HK-2 (cell line): ENCODE data around the gene FHAD1.
A peak's percentile ranks its signal among the peaks of the same experiment; 100 is the strongest.

Experiments
- DNase-seq: peaks from one replicate; pipeline ENCODE4 v3.0.0-alpha.2; 2018; ENCODE audit not compliant: unreplicated experiment

The FHAD1 gene

DNA sequence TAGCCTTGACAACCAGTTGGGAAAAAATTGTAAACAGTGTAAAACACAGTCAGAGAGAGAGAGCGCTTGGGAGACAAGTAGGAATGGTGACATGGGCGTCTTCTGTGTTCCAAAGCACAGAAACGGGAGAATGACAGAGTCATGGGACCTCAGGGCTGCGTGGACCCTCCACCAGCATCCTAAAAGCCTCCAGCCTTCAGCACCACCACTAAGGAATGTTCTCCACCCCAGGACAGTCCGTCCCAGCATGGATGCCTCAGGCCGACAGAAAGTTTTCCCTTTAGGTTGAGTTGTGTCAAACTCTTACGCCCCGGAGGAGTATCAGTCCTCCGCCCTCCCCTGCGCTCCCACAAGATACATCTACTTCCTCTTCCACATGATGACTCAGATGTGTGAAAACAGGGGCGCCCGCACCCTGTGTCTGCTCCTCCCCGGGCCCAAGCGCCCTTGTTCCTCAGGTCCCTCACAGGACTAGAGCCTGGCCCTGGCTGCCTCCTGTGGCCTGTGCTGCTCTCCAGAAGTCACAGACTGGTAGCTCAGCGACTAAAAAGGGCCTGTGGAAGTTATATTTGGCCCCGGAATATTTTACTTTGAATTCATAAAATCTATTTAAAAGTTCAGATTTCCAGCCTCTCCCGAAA lies 98.8 kb downstream of the FHAD1 start:
- no peak for DNase-seq

DNA sequence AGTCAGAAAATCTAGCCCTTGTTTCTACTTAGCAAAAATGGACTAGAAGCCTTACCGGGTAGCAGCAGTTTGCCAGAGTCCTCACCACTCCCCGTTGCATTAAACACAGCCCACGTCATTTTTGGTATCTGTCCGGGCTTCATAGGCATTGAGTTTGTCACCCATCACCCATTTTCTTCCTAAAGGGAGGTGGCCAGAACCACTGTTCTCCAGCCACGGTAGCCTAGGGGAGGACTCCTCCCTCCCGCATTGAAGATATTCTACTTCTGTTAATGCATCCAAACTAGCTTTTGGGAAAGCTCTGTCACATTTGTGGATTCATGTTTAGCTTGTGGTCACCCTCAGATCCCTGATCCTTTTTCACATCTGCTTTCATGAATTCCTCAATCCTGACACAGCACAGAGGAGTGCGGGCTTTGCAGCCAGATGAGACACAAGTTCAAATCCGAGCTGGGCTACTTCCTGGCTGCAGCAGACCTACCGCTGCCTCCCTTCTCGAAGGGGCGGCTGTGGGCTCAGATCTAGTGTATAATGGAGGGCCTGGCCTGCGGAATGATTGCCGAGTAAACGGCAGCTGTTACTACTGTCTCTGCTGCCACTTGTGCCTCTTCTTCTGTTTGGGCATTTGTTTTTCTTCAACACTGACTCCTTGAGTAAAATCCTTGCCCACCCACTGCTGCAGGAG lies 99.5 kb downstream of the FHAD1 start:
- DNase-seq = no peak

DNA sequence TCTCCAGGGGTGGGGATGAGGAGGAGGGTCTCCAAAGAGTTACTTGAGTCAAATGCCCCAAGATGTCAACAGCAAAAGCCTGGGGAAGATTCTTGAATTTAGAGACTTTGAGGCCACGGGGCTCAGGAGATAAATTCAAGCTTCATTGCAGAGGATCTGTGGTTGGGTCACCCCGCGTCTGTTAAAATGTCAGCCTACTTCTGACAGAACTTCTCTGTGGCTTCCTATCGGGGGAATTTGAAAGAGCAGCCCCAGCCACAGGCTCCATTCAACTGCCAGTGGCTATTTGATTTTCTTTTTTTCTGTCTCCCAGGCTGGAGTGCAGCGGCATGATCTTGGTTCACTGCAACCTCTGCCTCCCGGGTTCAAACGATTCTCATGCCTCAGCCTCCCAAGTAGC lies 100.2 kb downstream of the FHAD1 start:
- no peak for DNase-seq

DNA sequence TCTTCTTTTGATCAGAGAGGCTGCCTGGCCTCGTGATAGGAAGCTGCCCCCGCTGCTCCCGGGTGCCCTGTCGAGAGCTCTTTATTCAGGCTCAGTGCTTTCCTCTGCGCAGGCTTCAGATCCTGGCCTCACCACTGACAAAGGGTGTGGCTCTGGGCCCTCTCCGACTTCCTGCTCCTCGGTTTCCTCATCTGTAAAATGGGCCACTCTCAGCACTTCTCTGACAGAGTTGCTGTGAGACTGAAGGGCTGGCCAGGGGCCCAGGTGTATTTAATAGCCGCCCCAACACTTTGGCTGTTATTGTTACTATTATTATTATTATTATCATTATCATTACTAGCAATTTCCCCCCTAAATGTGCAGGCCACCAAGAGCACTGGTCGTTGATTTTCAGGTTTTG lies 101.6 kb downstream of the FHAD1 start:
- no peak for DNase-seq

DNA sequence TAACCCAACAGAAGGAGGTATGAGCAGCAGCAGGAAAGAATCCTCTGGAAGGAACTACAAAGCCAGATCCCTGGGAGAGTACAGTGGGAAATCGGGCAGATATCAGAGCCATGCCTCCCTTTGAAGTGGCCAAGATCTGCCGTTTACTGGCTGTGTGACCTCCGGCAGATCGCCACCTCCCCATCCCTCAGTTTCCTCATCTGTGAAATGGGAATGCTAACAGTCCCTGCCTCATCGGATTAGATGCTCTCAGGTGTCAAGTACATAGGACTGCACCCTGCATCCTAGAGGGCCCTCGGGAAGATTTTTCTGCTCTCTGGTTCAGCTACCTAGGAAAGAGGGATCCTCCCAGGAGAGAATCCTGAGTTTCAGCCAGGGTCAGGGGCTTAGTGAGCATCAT lies 102.1 kb downstream of the FHAD1 start:
- no peak for DNase-seq

DNA sequence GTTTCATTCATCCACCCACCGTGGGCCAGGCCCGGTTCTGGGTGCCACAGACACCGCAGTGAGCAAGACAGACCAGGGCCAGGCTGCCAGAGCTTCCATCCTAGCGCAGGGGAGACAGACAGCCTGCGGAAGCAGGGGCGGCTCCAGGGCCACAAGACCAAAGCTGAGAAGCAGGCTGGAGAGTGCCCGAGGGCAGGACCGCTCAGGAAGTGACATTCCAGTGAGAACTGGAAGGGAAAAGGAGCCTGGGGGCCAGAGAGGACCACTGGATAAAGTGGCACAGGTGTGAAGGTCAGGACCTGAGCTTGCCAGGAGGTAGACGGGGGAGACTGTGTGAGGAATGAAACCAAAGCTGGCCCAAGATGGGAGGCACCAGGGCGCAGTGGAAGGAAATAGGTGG lies 103.1 kb downstream of the FHAD1 start:
- DNase-seq = no peak

DNA sequence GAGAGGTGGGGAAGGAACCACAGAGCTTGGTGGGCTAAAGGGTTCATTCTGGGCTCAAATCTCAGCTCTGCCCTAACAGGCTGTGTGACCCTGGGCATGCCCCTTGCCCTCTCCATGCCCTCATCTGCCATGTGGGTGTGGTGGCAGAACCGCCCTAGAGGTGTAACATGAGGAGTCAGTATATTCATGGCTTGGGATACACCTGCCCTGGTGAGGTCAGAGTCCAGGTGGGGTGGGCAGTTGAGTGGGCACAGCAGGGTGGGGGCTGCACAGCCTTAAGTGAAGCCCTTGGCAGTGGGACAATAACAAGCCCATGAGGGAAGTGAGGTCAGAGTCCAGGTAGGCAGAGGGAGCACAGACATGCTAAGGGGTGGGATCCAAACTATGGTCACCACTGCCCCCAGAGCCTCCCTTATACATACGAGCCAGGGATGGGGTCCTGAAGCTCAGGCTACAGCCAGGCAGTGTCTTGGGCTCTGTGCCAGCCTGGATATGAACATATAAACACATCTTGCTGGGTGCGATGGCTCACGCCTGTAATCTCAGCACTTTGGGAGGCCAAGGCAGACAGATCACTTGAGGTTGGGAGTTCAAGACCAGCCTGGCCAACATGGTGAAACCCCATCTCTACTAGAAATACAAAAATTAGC lies 103.7 kb downstream of the FHAD1 start:
- DNase-seq = no peak

DNA sequence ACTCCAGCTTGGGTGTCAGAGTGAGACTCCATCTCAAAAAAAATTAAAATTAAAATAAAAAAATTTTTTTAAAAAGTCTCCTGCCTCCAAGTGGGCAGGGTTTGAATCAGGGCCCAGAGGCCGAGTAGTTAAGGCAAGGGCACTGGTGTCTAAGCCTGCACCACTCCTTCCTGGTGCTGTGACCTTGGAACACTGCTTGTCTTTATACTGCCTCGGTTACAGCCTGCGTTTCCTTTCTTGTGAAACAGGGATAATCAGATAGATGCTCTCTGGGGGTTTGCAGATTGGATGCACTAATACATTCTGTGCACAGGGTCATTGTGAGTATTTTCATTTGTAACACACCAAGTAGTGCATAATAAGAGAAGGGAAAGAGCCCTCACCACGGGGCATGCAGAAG lies 104.3 kb downstream of the FHAD1 start:
- DNase-seq = no peak

DNA sequence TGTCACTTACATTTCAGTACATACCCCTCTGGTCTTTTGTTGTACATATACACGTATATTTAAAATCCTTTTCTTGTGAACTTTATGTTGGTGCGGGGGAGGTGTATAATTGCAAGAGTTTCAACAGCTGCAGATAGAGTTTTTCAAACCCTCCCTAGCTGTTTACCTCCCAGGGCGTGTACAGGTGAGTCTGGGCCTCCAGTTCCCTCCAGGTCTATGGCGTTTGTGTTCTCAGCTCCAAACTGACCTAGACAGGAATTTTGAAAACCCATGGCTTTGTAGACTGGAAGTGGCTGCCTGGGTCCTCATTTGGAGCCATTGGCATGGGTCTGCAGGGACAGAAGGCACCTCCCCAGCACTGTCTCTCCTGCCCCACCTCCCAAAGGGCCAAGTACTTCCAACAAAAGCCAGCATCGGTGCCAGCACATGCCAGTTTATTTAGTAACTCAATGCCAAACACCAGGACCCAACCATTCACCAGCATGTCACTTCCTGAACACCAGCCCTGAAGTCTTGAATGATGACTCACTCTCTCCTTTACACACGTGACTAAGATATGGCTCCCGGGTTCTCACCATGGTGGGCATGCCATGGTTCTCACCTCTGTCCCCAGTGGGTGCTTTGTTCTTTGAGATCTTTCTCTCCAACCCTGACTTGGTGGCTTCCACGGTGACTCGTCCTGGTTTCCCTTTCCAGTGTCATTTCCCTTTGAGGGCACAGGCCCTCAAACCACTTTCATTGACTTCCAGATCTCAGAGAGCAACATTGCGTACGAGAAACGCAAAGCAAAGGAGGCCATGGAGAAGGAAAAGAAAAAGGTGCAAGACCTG lies 105.3 kb downstream of the FHAD1 start:
- DNase-seq = peak; percentile 73

DNA sequence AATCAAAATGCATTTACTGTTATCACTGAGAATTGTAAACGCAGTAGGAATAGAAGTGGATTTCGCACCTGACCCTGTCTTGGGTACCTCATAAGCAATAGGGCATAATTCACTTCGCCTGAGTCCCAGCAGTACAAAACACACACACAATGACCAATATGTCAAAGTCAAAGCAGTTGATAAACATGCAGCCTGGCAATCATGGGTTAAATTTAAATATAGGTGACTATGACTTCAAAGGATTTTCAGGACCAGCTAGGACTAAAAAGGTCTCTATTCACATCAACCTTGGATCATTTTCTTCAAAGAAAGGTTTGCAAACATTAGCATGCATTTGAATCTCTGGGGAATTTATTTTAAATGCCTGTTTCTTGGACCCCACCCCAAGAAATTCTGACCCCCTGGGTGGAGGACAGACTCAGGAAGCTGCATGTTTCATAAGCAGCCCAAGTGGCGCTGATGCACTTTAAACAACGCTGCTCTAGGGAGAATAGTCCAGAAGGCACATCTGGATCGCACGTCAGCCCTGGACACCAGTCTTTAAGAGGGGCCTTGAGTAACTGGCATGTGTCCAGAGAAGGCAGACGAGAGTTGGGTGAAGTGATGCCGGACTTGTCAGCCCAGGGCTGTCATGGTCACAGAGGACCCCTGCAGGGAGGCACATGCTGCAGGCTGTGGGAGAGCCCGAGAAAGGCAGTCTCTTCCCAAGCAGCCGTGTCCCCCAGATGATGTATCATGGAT lies 107.0 kb downstream of the FHAD1 start:
- no peak for DNase-seq

DNA sequence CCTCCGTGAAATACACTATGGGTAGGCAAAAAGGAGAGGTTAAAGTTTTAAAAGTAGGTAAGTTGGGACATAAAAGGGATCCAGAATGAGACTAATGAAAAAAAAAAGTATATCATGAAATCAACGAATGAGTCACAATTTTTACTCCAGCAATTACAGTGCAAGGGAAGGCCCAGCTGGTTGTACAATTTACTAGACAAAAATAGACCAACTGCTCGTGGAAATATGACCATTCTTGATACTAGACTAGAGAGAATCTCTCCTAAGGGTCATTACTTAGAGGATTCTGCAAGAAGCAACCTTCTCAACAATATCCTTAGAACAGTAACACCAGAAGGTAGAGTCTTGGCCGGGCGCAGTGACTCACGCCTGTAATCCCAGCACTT lies 107.5 kb downstream of the FHAD1 start:
- no peak for DNase-seq

DNA sequence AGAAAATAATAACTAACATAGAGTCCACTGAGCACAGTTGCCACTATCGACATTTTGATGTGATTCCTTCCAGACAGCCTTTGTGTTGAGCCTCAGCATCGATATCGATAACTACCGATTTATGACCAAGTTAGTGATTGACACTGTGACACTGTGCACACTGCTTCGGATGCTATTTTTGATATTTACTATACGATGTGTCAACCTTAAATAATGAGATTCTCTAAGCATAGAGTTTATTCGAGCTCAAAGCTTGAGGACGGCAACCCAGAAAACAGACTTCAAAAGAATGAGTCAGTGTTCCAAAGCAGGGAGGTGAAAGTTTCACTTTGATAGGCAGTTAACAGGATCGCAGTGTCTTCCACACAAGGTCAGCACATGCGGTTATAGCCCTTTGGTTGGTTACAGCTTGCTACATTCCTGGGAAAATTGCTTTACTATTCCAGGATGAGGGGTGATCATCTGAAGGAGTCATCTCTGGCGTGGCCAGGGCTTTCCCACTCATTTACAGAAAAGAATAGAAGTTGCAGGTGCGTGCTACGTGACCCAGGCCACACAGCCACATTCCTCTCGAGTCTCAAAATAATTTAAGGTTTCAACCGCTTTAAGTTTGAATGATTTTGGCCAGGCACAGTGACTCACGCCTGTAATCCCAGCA lies 109.1 kb downstream of the FHAD1 start:
- peak; percentile 89 for DNase-seq

DNA sequence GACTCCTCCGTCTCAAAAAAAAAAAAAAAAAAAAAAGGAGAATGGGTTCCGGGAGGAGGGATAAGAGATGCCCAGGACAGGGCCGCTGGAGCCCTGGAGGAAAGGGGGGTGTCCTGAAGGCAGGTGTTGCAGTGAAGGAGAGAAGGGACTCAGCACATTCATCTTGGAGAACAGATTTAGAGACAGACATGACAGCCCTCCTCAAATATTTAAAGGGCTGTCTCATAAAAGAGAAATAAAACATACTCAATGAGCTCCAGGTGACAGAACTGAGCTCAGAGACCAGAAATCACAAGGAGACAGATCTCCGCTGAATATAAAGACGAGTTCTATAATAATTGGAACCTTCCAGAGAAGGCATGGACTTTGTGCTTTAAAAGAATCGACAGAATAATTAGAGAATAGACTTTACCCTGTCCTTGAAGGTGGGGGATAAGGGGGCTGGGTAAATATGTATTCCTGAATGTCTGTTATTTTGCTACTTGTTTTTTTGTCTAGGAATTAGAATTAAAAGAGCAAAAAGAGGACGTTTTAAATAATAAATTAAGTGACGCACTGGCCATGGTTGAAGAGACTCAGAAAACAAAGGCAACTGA lies 110.7 kb downstream of the FHAD1 start:
- DNase-seq = no peak

DNA sequence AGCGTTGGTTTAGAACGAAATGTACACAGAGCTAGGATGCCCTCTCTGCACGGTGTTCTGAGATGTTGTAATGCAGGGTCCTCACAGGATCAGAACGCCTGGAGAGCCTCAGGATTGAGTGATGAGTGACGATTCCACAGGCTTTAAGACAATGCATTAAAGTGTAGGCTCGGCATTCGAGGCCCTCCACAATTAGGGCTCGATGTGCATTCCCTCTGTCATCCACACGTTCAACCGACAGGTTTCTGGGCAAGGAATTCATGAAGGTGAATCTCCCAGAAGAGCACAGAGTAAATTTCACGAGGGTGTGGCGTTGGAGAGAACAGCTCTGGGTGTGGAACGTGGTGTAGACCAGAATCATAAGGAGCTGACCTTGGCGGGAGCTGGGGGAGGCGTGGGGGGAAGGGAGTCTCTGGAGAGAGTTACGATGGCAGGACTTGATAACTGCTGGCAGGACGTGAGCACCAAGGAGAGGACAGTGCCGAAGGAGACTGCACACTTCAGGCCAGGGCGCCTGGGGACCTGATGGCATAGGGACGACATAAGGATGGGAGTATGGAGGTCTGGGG lies 111.6 kb downstream of the FHAD1 start:
- no peak for DNase-seq

DNA sequence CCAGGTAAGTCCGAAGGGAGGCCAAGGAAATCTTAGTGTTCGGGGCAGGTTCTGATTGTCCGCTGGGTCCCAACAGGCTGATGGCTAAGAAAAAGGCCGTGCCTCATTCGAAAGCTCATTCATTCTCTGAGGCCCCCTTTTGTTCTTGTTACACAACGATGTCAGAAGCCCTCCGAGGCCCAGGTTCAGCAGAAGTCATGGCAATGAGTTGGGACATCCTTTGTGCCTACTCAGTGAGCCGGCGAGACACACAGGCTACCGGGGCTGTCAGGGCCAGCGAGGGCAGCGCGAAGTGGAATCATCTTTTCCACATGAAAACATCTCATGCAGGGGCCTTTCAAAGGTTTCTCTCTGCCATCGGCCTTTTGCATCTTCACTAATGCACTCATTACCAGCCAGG lies 113.7 kb downstream of the FHAD1 start:
- DNase-seq = no peak

DNA sequence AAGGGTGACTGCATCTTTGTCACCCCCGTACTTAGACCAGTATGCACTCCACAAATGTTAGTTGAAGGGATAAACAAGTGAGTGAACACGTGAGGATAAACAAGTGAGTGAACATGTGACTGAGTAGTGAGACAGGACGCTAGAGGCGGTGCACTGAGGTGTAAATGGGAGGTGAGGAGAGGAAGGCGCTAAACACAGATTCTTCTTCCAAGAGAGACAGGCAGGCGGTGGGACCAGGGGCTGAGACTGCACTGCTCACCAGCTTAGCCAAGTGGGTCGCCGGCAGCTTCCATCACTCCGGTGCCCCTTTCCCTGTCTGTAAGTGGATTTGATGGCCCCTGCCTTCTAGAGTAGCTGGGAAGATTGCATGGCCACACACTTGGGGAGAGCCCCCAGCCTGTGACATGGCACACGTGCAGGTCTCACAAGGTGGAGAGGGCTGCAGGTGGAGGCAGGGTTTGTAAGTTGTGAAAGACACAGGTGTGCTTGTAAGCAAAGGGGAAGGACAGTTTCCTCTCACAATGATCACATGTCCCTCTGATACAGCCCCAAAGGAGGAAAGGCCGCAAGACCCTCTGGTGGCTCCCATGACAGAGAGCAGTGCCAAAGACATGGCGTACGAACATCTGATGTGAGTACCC lies 115.2 kb downstream of the FHAD1 start:
- no peak for DNase-seq

DNA sequence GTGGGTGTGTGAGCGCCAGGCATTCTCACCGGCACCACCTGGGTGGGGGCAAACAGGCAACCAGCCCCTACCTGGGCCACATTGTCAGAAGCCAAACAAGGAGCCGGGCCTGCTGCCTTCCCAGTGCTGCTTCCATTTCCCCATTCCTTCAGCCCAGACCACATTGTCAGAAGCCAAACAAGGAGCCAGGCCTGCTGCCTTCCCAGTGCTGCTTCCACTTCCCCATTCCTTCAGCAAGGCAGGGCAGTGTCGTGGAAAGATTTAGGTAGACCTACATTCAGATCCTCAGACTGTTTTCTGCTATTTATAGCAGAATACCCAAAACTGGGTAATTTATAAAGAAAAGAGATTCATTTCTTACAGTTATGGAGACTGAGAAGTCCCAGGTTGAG lies 115.7 kb downstream of the FHAD1 start:
- DNase-seq = no peak

DNA sequence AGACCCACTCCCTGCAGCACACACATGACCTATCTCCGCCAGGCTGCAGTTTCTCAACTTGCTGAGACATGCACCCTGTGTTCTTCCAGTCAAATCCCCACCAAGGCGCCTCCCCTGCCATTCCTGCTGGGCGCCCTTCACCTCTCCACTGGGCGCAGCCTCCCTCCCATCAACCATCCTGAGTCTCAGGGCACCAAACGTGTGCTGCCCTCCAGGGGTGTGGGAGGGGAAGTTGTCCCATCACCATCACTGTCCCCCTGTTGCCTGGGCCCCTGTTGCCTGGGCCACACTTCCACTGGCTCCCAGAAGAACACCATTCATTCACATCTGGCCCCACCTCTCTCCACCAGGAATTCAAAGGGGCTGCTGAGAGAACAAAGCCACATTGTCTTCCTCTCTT lies 117.7 kb downstream of the FHAD1 start:
- no peak for DNase-seq

DNA sequence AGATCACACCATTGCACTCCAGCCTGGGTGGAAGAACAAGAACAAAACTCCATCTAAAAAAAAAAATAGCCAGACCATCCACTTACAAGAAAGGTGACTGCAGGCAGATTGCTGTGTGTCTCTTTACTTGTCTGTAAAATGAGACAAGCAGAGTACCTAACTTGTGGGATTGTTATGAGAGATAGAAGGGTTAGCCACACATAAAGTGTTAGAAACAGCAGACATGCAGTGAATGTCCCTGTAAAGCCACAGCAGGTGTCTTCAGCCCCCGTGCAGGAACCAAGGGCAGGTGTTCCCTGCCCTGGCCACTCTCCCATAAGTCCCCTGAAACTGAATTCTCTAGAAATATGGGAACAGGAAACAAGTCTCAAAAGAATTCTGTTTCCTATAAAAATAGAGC lies 121.9 kb downstream of the FHAD1 start:
- DNase-seq = no peak

DNA sequence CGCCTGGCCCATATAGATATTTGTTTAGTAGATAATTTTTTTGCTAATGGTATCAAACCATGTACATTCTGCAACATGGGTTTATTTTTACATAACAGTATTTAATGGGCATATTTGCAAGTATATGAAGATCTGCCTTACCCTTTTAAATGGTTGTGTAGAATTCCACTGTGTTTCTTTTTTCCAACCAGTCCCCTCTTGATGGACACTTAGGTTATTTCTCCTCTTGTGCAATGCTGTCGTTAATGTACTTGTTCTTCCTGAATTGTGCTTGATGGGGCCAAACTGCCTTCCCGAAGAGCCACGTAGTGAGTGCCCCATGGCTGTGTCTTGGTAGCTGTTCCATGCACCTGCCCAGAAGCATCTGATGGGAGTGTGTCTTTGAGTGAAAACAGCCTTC lies 123.2 kb downstream of the FHAD1 start:
- no peak for DNase-seq
